ENCODE results near the gene CTNNBL1.
"Not testable (repeated sequence)": the region's sequence is repeated elsewhere in the genome, so short reads cannot be mapped to it uniquely, and the experiment has no call there.

CTNNBL1 gene

DNA sequence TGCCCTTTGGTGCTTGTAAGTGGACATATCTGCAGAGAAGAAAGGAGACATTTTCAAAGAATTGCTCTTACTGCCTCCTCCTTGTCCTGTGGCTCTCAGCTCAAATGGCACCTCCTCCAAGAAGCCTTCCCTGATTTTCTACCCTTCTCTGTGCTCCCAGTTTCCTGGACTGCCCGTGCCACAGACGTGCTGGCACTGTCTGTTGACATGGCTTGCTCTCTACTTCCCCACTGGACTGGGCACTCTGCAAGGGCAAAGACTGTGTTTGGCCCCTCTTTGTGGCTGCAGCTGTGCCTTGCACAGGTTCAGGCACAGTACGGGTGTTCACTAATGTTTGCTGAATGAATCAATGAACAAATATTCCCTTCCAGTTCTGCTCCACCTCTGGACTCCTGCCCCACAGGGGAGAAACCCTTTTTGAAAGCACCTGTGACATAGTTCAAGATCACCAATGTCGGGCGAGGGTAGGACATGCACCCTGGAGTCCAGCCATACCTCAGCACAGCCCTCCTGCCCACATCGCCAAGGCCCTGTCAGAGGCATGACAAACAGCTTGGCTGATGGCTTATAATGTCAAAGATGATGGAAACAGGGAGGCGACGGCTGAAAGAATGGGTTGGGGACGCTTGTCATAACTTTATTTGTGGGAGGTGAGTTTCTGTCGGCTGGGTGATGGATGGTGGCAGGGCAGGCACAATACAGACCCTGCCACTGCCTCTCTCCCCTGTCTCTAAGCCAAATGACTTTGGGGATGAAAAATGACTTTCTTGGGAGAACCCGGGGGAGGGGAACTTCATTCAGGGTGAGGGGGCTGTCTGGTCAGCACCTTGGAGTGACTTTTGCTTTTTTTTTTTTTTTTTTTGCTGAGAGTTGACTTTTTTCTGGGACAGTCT, 15.6 kb upstream of the CTNNBL1 start:
- no peak for DNase-seq (ENCODE audit: low read depth in 3 of 3)

DNA sequence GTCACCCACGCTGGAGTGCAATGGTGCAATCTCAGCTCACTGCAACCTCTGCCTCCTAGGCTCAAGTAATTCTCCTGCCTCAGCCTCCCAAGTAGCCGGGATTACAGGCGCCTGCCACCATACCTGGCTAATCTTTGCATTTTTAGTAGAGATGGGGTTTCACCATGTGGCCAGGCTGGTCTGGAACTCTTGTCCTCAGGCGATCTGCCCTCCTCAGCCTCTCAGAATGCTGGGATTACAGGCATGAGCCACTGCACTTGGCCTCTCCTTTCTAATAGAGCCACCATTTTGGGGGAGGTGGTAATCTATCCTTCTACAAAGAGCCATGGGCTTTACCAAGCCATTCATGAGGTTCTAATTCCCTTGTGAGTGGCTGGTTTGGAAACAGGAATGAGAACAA, 14.1 kb upstream of the CTNNBL1 start:
- not testable (repeated sequence) for DNase-seq (ENCODE audit: low read depth in 3 of 3)

DNA sequence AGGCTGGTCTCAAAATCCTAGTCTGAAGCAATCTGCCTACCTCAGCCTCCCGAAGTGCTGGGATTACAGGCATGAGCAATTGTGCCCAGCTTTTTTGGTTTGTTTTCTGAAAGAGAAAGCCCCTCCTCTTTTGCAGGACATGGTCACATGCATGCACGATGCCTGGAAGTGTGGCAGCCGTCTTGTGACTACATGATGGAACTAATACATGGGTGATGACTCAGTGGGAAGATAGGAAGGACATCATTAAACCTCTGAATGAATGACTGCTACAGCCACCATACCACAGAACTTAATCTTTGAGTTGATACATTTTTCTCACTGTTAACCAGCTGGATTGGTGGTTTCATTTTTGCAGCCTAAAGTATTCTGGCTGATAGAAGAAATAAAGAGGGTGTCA, 13.4 kb upstream of the CTNNBL1 start:
- DNase-seq (ENCODE audit: low read depth in 3 of 3), result no peak

GRCh38 chr20:37681384-37682112, 12.3 kb upstream of the CTNNBL1 start:
- DNase-seq (ENCODE audit: low read depth in 3 of 3), result no peak

DNA sequence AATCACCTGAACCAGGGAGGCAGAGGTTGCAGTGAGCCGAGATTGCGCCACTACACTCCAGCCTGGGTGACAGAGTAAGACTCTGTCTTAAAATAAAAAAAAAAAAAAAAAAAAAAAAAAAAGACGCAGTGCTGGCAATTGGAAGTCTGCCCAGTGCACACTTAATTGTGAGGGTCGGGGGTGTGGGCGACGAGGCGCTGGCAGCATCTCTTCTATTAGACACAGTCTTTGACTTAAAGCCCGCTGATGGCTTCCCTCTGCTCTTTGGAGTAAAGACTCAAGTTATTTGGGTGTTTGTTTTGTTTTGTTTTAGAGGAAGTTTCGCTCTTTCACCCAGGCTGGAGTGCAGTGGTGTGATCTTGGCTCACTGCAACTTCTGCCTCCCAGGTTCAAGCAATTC, 10.7 kb upstream of the CTNNBL1 start:
- DNase-seq (ENCODE audit: low read depth in 3 of 3), result not testable (repeated sequence)

DNA sequence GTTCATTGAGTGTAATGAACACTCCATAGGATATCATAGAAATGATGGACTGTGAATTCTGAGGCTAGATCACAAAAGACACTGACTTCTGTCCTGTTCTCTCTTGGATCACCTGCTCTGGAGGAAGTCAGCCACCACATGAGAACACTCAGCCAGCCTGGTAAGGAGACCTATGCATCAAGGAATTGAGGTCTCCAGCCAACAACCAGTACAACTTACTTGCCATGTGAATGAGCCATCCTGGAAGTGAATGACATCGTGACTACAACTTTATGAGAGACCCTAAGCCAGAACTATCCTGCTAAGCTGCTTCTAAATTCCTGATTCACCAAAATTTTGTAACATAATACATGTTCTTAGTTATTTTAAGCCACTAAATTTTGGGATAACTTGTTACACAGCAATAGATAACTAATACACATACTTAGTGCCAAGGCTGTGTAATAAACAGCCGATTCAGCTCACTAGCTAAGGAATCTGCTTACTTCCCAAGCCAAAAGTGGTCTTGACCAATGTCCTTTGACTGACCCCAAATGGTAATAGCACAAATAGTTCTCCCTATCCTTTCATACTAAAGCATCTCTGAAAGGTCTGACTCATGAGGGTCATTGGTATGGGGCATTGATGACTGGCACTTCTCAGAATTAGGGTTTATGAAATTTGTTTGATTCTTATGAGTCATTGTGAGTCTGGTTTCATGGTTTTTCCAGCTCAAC, 6.9 kb upstream of the CTNNBL1 start:
- DNase-seq (ENCODE audit: low read depth in 3 of 3), result no peak

- DNase-seq (ENCODE audit: low read depth in 3 of 3), result no peak
Observed at GRCh38 chr20:37687478-37687805, 6.4 kb upstream of the CTNNBL1 start.

DNA sequence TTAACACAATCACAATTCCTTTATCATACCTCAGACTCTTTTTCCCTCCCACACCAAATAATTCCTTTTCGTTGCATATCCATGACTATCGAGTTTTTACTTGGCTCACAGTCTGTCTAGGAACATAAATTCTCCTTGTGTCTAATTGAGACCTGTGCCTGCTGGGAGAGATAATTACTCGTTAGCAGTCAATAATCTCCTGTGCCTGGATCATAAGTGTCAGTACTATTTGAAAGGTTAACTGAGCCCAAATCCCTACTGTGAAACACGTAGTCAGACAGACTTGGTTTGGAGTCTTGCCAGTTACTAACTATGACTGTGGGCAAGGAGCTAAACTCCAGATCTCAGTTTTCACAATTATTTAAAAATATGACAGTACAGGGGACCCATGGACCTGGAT, 5.7 kb upstream of the CTNNBL1 start:
- no peak for DNase-seq (ENCODE audit: low read depth in 3 of 3)

GRCh38 chr20:37690626-37691369, 3.0 kb upstream of the CTNNBL1 start:
- DNase-seq (ENCODE audit: low read depth in 3 of 3), result no peak

- DNase-seq (ENCODE audit: low read depth in 3 of 3), result no peak
Observed at GRCh38 chr20:37692459-37693166, 1.2 kb upstream of the CTNNBL1 start.

- DNase-seq (ENCODE audit: low read depth in 3 of 3), result no peak
Observed at GRCh38 chr20:37693242-37693634, 592 bp upstream of the CTNNBL1 start.

- no peak for DNase-seq (ENCODE audit: low read depth in 3 of 3)
Observed at GRCh38 chr20:37695684-37696342, 2.0 kb downstream of the CTNNBL1 start.

DNA sequence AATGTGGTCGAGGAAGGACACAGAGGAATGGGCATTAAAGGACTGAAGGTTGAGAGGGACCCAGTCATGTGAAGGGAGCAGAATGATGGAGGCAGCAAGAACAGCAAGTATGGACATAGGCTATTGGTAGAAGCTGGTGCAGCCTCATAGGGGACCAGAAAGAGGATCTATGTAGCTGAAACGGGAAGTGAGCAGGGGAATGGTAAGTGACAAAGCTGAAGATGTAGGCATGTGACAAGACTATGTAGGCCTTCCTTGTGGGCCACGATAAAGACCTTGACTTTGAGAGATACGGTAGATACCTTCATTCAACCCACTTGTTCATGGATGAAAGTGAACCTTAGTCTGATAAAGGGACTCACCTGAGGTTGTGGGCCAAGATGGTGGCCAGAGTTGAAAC, 3.5 kb downstream of the CTNNBL1 start:
- DNase-seq (ENCODE audit: low read depth in 3 of 3), result no peak

- DNase-seq (ENCODE audit: low read depth in 3 of 3), result no peak
Observed at GRCh38 chr20:37699202-37699601, 5.4 kb downstream of the CTNNBL1 start.

DNA sequence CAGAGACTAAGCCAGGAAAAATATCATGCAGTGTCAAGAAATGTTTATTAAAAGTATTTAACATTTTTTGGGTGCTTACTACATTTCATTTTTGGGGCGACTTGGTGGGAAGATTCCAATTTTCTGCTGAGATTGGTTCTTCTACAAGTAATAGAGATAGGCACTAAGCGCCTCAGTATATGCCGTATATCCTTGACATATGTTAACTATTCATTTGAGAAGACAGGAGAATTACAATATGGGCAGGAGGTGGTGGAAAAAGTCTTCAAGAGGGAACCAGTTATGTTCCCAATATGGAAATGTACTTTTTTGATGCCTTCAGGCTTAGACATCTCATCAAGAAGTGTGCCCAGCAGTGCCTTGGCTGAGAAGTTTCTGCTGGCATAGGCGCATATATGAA, 6.5 kb downstream of the CTNNBL1 start:
- DNase-seq (ENCODE audit: low read depth in 3 of 3), result no peak

- DNase-seq (ENCODE audit: low read depth in 3 of 3), result not testable (repeated sequence)
Observed at GRCh38 chr20:37701676-37702075, 7.8 kb downstream of the CTNNBL1 start.

GRCh38 chr20:37702403-37703034, 8.7 kb downstream of the CTNNBL1 start:
- no peak for DNase-seq (ENCODE audit: low read depth in 3 of 3)

DNA sequence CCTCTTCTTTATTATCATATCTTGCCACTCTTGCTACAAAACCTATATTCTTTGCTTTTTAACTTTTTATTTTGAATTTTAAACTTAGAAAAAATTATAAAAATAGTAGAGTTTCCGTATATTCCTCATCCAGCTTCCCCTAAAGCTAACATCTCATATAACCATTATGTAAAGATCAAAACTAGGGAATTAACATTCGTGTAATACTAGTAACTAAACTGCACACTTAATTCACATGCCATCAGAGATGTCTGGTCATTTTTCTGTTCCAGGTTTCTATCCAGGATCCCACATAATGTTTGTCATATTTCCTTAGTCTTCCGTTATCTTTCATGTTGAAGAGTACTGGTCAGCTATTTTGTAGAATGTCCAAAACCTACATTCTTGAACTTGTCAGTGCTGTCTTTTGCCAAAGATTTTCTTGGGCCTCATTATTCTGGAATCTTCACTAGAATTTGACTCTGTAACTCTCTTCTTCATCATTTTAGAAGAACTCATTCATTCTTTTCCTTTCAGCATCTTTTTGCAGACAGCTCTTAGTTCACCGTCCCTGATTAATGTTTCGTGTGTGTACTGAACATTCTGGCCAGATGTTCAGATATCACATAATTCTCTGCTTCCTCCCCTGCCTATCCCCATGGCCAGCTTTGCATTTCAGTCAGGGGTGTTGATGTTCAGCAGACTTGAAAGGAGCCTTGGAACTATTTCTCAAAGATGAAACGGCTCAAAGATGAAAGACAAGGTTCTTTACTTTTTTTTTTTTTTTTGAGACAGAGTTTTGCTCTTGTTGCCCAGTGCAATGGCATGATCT, 9.4 kb downstream of the CTNNBL1 start:
- DNase-seq (ENCODE audit: low read depth in 3 of 3), result no peak

- DNase-seq (ENCODE audit: low read depth in 3 of 3), result no peak
Observed at GRCh38 chr20:37704955-37705354, 11.1 kb downstream of the CTNNBL1 start.

All from stimulated activated CD4-positive, alpha-beta T cell treated with anti-CD3 and anti-CD28 coated beads, TNF-alpha, amount 100 ng/mL, for 24 hours (primary cell).